Esophagus squamous epithelium (tissue), 5 donors: ENCODE results near the gene FABP3. TPM values are rescaled to one million over a fixed set of nuclear protein-coding genes. Genes with fewer than 3 reads are reported as not detected.

ENCODE experiments used
- DNase-seq: peaks from one replicate; lab custom pipeline; 2025; lab: John Stamatoyannopoulos, UW
- H3K27ac ChIP-seq, 4 donors: fragments of 200-600 bp; sonication (generic); one replicate each; pipeline ENCODE4 v1.5.1; 2016 to 2019; ENCODE audit warnings: mild to moderate bottlenecking in 1 of 4
- H3K27me3 ChIP-seq, 4 donors: fragments of 200-600 bp; sonication (generic); 1 replicate in 3 of 4; 2 replicates in 1 of 4; pipeline versions ENCODE4 v1.5.1 to v1.6.0; 2017 to 2021; ENCODE audit warnings: antibody characterized with exemption in 1 of 4
- H3K36me3 ChIP-seq, 3 donors: fragments of 200-600 bp; sonication (generic); one replicate each; pipeline ENCODE4 v1.5.1; 2016 to 2019
- H3K4me1 ChIP-seq, 3 donors: fragments of 200-600 bp; sonication (generic); one replicate each; pipeline ENCODE4 v1.5.1; 2017 to 2019
- H3K4me3 ChIP-seq, 4 donors: fragments of 200-600 bp; sonication (generic); 1 replicate in 3 of 4; 2 replicates in 1 of 4; pipeline ENCODE4 v1.5.1; 2016 to 2019; ENCODE audit warnings: mild to moderate bottlenecking in 2 of 4, moderate library complexity in 1 of 4
- H3K9me3 ChIP-seq, 3 donors: fragments of 200-600 bp; sonication (generic); one replicate each; pipeline ENCODE4 v1.5.1; 2016 to 2019
- CTCF ChIP-seq, 6 experiments: fragments of 450-650 bp in 4 of 6; fragments of 200-600 bp in 2 of 6; sonication (generic) in 2 of 6; IDR thresholded peaks; one replicate each; pipeline ENCODE4 v1.5.1; 2016 to 2019; ENCODE audit warnings: antibody characterized with exemption in 6 of 6, mild to moderate bottlenecking in 4 of 6, moderate library complexity in 4 of 6
- POLR2A ChIP-seq, 4 donors: fragments of 450-650 bp; IDR thresholded peaks; one replicate each; pipeline ENCODE4 v1.6.1; 2017; ENCODE audit warnings: antibody characterized with exemption in 4 of 4, mild to moderate bottlenecking in 4 of 4, moderate library complexity in 3 of 4
- WGBS, 2 donors: methylation state at CpG; one replicate each; pipeline ENCODE4 v1.1.5; 2018; 5-methylcytosine and 5-hydroxymethylcytosine counted together
- intact Hi-C: fragments of 100-400 bp; cut with DNase I; formaldehyde crosslinking; loops from one replicate; pipeline ENCODE4 v1.15.0; 2022
- total RNA-seq, 4 donors: library from RNA; depleted of rRNA; stranded (reverse); fragments of >200 nt; gene quantifications; one replicate each; pipeline ENCODE4 v1.1.0, GENCODE V29; 2016
- donor health status: DM: yes; HTN: yes; CAD: no.

FABP3 gene
- total RNA-seq, 4 donors from 2014 or later, result 0.57 to 7.6 TPM; not detected in 2

- intact Hi-C loops, result no loop called here
- no peak for DNase-seq
- H3K27me3 ChIP-seq, result peaks cover 0 to 38% (median 0%) of the 10 kb centered on the region in 4 donors
- H3K27ac ChIP-seq, result peak within 1 kb of the TSS; percentile 77 to 95 (median 92)
- TF ChIP-seq CTCF (IDR thresholded peaks at IDR 0.05), result no peak
- TF ChIP-seq POLR2A (IDR thresholded peaks at IDR 0.05), result peak in 2 of 4 donors; percentile 40 to 66
- H3K4me3 ChIP-seq, result peak within 1 kb of the TSS; percentile 63 to 90 (median 77)
- 0 to 4% methylated on average over 13 to 18 of the region's 63 CpGs for WGBS, 2 donors
- H3K9me3 ChIP-seq, result no peaks in the 10 kb centered on the region
- H3K36me3 ChIP-seq, result no peaks in the 10 kb centered on the region
- peaks cover 8 to 54% (median 25%) of the 10 kb centered on the region in 3 donors for H3K4me1 ChIP-seq
Measured at GRCh38 chr1:31412732-31413404, 40.0 kb upstream of the FABP3 start, which contains the start of gene SERINC2. Gene SERINC2, plus strand, starts transcription at chr1:31413213. Its CDS starts 53 bp downstream, at chr1:31413266.

- Histone ChIP-seq H3K4me1 (peaks cover 8 to 47% (median 23%) of the 10 kb centered on the region in 3 donors), H3K27ac (no peak overlapping the region), H3K4me3 (peak overlapping the region in 1 of 4 donors; percentile 63), H3K9me3 (no peaks in the 10 kb centered on the region), H3K27me3 (peaks cover 0 to 38% (median 0%) of the 10 kb centered on the region in 4 donors), H3K36me3 (no peaks in the 10 kb centered on the region)
- no peak for DNase-seq
- 29 to 73% methylated on average over 1 to 2 of the region's 2 CpGs for WGBS, 2 donors
- intact Hi-C loops, result no loop called here
- no peak for TF ChIP-seq POLR2A (IDR thresholded peaks at IDR 0.05)
- TF ChIP-seq CTCF (IDR thresholded peaks at IDR 0.05), result no peak
Measured at GRCh38 chr1:31412205-31412604, 39.3 kb upstream of the FABP3 start.

GRCh38 chr1:31410871-31411270, 38.0 kb upstream of the FABP3 start:
- WGBS, 2 donors, result 71 to 80% methylated on average over 4 of the region's 4 CpGs
- no peaks in the 10 kb centered on the region for H3K9me3 ChIP-seq
- peaks cover 0 to 38% (median 0%) of the 10 kb centered on the region in 4 donors for H3K27me3 ChIP-seq
- H3K4me3 ChIP-seq, result no peak overlapping the region
- no peak for DNase-seq
- peaks cover 8 to 35% (median 12%) of the 10 kb centered on the region in 3 donors for H3K4me1 ChIP-seq
- no peak for TF ChIP-seq CTCF (IDR thresholded peaks at IDR 0.05)
- TF ChIP-seq POLR2A (IDR thresholded peaks at IDR 0.05), result no peak
- H3K36me3 ChIP-seq, result no peaks in the 10 kb centered on the region
- intact Hi-C loops, result no loop called here
- no peak overlapping the region for H3K27ac ChIP-seq

GRCh38 chr1:31409946-31410858, 37.3 kb upstream of the FABP3 start:
- WGBS, 2 donors, result 49 to 53% methylated on average over 5 of the region's 6 CpGs
- no peak overlapping the region for H3K4me3 ChIP-seq
- intact Hi-C loops, result no loop called here
- H3K9me3 ChIP-seq, result no peaks in the 10 kb centered on the region
- H3K4me1 ChIP-seq, result peaks cover 8 to 35% (median 12%) of the 10 kb centered on the region in 3 donors
- no peaks in the 10 kb centered on the region for H3K36me3 ChIP-seq
- TF ChIP-seq POLR2A (IDR thresholded peaks at IDR 0.05) (no peak), CTCF (IDR thresholded peaks at IDR 0.05) (no peak)
- DNase-seq, result no peak
- H3K27me3 ChIP-seq, result peaks cover 0 to 38% (median 0%) of the 10 kb centered on the region in 4 donors
- no peak overlapping the region for H3K27ac ChIP-seq
